GM21528 (cell line): ENCODE results near the gene SPATA21.
A peak's percentile ranks its signal among the peaks of the same experiment; 100 is the strongest.

ENCODE experiments used
- ATAC-seq: cut with Tn5 transposase; IDR thresholded peaks from one replicate; pipeline ENCODE4 v1.9.1; 2021; ENCODE audit warnings: mild to moderate bottlenecking, moderate library complexity; ENCODE audit not compliant: unreplicated experiment, low FRiP score

SPATA21 gene

DNA sequence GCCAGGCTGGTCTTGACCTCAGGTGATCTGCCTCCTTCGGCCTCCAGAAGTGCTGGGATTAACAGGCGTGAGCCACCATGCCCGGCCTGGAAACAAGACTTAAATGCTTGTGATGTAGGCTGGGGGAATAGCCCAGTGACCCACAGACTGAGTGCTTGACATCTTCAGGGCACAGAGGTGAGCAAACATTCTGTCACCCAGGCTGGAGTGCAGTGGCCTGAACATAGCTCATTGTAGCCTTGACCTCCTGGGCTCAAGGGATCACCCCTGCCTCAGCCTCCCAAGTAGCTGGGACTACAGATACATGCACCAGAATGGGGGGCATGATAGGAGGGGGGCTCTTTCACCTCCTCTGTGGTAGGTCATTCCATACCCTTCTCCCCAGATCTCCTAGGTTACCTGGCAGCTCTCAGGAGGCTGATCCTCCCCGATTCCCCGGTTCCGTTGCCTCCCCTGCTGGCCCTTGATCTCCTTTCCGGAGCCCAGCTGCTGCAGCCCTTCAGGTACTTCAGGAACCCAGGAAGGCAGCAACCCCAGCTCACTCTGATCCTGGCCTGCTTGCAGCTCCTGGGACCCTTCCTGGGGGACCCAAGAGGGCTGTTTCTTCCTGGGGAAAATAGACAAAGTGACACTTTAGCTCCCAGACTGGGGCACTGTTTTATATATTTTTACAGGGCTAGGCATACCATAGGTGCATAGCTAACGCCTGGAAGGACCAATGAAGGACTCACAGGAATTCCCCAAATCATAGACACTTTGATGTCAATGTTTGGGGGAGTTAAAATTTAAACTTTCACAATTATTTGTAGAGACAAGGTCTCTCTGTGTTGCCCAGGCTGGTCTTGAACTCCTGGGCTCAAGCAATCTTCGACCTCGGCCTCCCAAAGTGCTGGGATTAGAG, 11.8 kb downstream of the SPATA21 start:
- ATAC-seq = no peak

DNA sequence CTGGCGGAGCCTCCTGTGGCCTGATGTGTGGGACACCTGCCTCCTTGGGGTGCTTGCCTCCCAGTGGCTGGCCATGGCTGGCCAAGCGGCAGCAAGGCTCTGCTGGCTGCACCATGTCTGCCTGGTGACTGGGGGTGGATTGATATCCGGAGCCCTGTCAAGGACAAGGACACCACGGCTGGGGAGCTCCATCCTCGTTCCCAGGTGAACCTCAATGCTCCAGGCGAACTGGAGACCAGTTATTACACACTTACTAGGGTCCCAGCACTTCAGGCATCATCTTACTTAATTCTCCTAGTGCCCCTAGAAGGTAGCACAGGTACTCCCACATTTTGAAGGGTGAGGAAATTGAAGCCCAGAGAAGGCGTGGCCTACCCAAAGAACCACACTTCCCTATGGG, 15.2 kb downstream of the SPATA21 start:
- ATAC-seq = no peak

GRCh38 chr1:16421201-16421600, 16.0 kb downstream of the SPATA21 start:
- no peak for ATAC-seq

DNA sequence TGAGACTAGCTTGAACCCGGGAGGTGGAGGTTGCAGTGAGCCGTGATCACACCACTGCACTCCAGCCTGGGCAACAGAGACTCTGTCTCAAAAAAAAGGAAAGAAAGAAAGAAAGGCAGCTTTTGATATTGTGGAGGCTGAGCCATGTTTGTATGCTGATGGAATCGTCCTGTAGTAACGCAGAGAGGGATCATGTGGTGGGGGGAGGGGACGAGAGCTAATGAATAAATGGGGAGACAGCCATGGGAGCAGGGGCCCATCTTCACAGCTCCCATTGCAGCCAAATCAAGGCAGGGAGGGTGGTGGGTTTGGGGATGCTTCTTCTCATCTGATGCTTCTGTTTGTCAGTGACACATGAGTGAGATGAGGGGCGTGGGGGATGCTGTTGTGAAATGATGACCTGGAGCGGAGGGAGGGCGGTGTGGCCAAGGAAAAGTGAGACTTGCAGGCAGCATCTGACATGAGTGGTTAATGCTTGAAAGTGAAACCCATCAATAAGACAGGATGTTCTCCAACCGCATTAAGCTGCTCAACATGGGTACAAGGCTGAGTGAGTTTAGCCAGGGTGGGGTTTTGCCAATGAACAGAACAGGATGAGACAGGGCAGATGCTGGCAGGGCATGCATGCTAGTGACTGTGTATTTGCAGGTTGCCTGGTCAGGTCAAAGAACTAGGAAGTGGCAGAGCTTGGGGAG, 16.7 kb downstream of the SPATA21 start:
- ATAC-seq = peak; percentile 81

- ATAC-seq = no peak
These were observed 18.3 kb downstream of the SPATA21 start for GRCh38 chr1:16418823-16419425.

- ATAC-seq = no peak
These were observed 24.0 kb downstream of the SPATA21 start for GRCh38 chr1:16413191-16413590.

DNA sequence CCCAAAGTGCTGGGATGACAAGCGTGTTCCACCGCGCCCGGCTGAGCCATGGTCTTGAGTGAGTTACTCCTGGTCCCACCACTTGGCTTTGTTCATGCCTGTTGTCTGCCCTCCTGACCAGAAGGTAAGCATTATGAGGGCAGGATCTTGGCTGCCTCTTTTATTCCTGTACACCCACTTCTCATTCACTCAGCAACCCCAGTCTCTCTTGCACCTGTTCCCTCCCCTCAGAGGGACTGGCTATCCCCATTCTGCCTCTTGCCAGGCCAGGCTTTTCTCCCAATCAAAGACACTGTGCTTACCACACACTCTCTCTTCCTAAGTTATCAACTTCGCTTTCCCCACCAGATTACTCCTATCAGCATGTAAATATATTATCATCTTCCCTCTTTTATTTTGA, 26.4 kb downstream of the SPATA21 start:
- ATAC-seq = no peak

GRCh38 chr1:16409536-16410152, 27.6 kb downstream of the SPATA21 start:
- no peak for ATAC-seq

DNA sequence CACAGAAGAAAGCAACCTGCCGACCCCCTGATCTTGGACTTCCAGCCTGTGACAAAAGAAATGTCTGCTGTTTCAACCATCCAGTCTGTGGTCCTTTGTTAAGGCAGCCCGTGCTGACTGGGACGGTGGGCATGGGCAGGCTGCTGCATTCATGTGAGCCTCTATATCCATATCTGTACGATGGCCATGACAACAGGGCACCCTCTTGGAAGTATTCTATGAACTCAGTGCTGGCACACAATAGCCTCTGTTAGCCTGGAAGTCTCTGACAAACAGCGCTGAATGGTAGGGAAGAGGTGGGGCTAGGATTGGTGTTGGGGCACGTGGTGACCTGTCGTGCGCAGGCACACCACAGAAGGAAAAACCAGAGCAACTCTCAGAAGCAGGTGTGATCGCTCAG, 30.4 kb downstream of the SPATA21 start:
- no peak for ATAC-seq

DNA sequence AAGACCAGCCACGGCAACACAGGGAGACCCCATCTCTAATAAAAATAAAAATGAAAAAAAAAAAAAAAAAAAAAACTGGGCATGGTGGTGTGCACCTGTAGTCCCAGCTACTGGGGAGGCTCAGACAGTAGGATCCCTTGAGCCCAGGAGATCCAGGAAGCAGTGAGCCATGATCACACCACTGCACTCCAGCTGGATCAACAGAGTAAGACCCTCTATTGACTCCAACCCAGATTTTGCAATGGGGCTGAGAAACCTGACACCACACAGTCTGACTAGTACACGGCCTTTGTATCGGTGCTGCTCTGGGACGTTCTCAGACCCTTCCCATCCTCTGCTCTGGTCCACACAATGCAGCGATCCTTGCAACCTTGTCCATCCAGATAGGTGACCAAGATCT, 31.8 kb downstream of the SPATA21 start:
- no peak for ATAC-seq

DNA sequence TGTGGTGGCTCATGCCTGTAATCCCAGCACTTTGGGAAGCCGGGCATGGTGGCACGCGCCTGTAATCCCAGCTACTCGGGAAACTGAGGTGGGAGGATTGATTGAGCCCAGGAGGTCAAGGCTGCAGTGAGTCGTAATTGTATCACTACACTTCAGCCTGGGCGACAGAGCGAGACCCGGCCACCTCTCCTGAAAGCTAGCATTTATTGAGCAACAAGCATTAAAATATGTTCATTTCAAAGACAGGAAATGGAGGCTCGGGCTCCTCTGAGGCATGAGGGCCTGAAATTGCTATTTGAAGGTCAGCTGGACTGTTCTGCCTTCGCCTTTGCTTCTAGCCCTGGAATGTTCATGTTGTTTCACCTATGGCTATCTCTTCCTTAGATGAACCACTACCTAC, 34.5 kb downstream of the SPATA21 start:
- ATAC-seq = no peak

- no peak for ATAC-seq
These were observed 38.8 kb downstream of the SPATA21 start for GRCh38 chr1:16398371-16398953.

DNA sequence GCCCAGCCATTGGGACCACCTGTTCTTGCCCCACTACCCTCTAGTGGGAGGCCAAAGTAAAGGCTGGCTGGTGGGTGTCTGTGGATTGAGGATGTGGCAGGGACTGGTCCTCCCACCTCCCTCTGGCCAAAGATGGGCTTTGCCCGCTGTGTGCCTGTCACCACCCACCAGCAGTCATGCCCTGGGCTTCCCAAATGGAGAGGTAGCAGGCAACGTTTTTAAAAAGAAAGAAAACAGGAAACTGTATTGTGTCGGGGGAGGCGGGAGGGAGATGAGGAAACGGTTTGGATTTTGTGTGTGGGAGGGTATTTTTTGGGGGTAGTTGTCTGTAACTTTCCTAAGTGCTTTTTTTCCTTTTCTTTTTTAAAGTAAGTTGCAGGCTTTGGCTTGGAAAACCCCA, 40.1 kb downstream of the SPATA21 start:
- ATAC-seq = no peak

GRCh38 chr1:16396591-16396990, 40.6 kb downstream of the SPATA21 start:
- no peak for ATAC-seq

GRCh38 chr1:16394977-16395376, 42.2 kb downstream of the SPATA21 start:
- ATAC-seq = no peak

DNA sequence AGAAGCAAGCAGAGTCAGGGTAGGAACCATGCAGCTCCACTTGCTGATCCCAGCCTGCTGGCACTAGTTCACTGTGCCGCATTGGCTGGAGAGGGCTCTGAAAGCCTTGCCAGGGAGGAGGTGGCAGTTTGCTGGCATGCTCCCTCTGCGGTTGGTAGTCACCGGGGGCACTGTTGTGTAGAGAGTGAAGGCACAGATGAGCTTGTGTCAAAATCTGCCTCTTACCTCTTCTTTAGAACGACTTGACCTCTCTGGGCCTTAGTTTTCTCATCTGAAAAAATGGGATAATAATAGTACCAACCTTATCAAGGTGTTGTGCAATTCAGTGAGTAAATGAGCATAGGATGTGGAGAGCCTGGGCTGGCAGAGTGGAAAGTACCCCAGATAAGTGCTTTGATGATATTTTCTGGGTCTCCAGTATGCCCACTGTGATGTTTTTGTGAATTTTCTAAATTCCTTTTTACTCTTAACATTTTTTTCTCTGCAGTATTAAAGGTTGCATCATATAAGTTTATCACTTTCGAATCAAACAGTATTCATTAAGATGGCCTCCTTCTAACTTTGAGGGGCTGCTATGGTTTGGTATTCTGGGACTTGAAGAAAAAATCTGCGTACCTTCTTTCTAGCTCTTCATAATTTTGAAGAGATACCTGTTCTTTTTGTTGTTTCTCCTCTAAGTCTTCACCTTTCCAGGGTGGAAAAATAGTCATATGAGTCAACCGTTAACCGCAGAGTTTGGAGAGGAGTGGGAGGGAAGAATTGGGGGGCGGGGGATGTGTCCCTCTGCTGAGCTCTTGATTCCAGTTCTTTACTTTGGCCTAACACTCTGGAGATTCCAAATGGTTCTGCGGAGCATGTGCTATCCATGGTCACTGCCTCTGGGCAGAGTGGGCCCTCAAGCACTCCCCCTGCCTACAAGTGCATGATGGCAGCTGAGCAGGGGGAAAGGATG, 43.4 kb downstream of the SPATA21 start:
- no peak for ATAC-seq

GRCh38 chr1:16392740-16393569, 44.3 kb downstream of the SPATA21 start:
- ATAC-seq = no peak

- ATAC-seq = no peak
These were observed 45.8 kb downstream of the SPATA21 start for GRCh38 chr1:16391411-16391810.
